ENCODE measurements around the gene CD6. TPM values are rescaled to one million over a fixed set of nuclear protein-coding genes. Genes with fewer than 3 reads are reported as not detected.

The CD6 gene
- total RNA-seq, 1 experiment from 2014 or later = not detected

DNA sequence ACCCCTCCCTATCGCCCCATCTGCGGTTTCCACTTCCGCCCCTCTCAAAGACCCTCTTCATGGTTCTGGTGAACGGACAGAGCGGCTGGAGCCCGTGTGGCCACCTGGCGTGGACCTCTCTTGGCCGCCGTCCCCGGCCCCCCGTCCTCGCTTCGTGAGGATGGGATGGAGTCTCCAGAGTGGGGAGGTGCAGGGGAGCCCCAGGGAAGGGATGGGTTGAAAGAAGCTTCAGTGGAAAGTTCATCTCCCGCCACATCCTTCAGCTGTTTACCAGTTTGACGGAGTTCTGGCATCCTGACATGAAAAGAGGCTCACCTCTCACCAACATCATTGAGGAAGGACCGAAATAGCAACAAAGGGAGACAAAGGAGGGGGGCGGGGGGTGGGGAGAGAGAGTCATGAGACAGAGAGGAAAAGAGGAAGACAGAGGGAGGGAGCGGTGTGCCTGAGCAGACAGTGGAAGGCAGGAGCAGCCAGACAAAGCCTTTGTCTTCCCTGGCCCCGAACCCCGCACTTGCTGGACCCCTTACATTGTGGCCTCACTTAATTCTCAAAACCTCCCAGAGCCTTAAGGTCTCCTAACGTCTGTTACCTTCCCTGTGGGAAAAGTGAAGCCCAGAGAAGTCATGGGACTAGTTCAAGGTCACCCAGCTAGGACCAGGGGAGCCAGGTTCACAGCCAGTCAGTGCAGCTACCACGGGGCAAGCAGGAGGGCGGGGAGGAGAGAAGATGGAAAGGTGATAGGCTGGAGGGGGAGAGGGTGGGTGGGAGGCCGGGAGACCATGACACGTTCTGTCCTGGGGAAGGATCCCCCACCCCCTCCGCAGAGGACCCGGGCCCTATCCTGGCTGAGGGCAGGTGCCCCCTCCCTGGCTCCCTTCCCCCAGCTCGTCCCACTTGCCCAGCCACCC is 54.9 kb downstream of the CD6 start:
- H4K91ac ChIP-seq (ENCODE audit: insufficient read length, low read depth, low read length) = no peak overlapping the region
- no peak overlapping the region for H2AFZ ChIP-seq (ENCODE audit: low read length)
- no peak overlapping the region for H3K4me2 ChIP-seq (ENCODE audit: insufficient read depth, insufficient read length, low read length)
- Mint-ChIP-seq H3K27me3 (ENCODE audit: low read depth) (peaks cover 67% of the 10 kb centered on the region), H3K4me1 (peaks cover 32 to 43% of the 10 kb centered on the region in 2 experiments), H3K4me3 (no peak overlapping the region), H3K36me3 (ENCODE audit: insufficient read depth in 1 of 3, low read depth in 3 of 3) (no peaks in the 10 kb centered on the region), H3K27ac (0 out of 7 replicates have a peak overlapping the region, but pooled peaks of 1 of the 3 experiments have one; percentile 28), H3K9me3 (no peaks in the 10 kb centered on the region)
- no peak overlapping the region for H2BK5ac ChIP-seq (ENCODE audit: insufficient read length, low read length)
- H3K27me3 ChIP-seq (ENCODE audit: insufficient read depth, low read length) = peaks cover 3% of the 10 kb centered on the region; the same call in 1 of the 2 replicates
- no peaks in the 10 kb centered on the region for H3K9me3 ChIP-seq (ENCODE audit: control insufficient read depth, low read depth, low read length)
- H3K23ac ChIP-seq (ENCODE audit: insufficient read length, low read depth, low read length) = no peak overlapping the region
- H3K14ac ChIP-seq (ENCODE audit: insufficient read depth, low read length) = peak overlapping the region; percentile 6; the same call in 1 of the 2 replicates
- no peak overlapping the region for H3K9ac ChIP-seq (ENCODE audit: extremely low read depth, insufficient read length, low read length)
- no peaks in the 10 kb centered on the region for H4K20me1 ChIP-seq (ENCODE audit: control insufficient read depth, insufficient read depth, insufficient read length)
- DNase-seq = no peak
- no peaks in the 10 kb centered on the region for H3K79me2 ChIP-seq (ENCODE audit: insufficient read depth, low read length)
- no peaks in the 10 kb centered on the region for H3K79me1 ChIP-seq (ENCODE audit: insufficient read depth, low read depth, low read length, poor library complexity, severe bottlenecking)
- no peak overlapping the region for H2BK15ac ChIP-seq (ENCODE audit: low read depth, low read length)
- H3K4me1 ChIP-seq (ENCODE audit: insufficient read depth, low read length) = no peaks in the 10 kb centered on the region; the same call in 1 of the 2 replicates
- H3T11ph ChIP-seq (ENCODE audit: low read length) = no peak overlapping the region
- peaks cover 3% of the 10 kb centered on the region for H3K23me2 ChIP-seq (ENCODE audit: insufficient read length, low read depth, low read length, poor library complexity, severe bottlenecking)
- no CpG with 5 or more reads among the region's 28 CpGs for WGBS (ENCODE audit: extremely low coverage, insufficient read length, low lambda C conversion rate)
- H4K8ac ChIP-seq (replicated peaks; ENCODE audit: insufficient read length, low read depth, low read length) = no peak overlapping the region
- no peak overlapping the region for H2AK5ac ChIP-seq (ENCODE audit: insufficient read length, low read length)
- H4K5ac ChIP-seq (ENCODE audit: insufficient read length, low read depth, low read length) = no peak overlapping the region
- no peak overlapping the region for H3K27ac ChIP-seq (ENCODE audit: insufficient read length, low read depth, low read length)
- H2BK12ac ChIP-seq (ENCODE audit: insufficient read length, low read depth, low read length) = no peak overlapping the region
- H3K4ac ChIP-seq (ENCODE audit: low read depth, low read length) = no peak overlapping the region
- H2BK20ac ChIP-seq (ENCODE audit: low read depth, low read length, poor library complexity, severe bottlenecking) = no peak overlapping the region
- H3K56ac ChIP-seq (ENCODE audit: insufficient read length, low read depth, low read length) = no peak overlapping the region
- H2BK120ac ChIP-seq (ENCODE audit: low read depth, low read length, poor library complexity, severe bottlenecking) = no peak overlapping the region
- TF ChIP-seq, protein P1, sequence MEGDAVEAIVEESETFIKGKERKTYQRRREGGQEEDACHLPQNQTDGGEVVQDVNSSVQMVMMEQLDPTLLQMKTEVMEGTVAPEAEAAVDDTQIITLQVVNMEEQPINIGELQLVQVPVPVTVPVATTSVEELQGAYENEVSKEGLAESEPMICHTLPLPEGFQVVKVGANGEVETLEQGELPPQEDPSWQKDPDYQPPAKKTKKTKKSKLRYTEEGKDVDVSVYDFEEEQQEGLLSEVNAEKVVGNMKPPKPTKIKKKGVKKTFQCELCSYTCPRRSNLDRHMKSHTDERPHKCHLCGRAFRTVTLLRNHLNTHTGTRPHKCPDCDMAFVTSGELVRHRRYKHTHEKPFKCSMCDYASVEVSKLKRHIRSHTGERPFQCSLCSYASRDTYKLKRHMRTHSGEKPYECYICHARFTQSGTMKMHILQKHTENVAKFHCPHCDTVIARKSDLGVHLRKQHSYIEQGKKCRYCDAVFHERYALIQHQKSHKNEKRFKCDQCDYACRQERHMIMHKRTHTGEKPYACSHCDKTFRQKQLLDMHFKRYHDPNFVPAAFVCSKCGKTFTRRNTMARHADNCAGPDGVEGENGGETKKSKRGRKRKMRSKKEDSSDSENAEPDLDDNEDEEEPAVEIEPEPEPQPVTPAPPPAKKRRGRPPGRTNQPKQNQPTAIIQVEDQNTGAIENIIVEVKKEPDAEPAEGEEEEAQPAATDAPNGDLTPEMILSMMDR (conservative IDR thresholded peaks at IDR 0.05) = no peak
- H3K18ac ChIP-seq (ENCODE audit: insufficient read length, low read depth, low read length) = no peak overlapping the region

Data from H9 (cell line).